Inferior parietal cortex (tissue), 1 donor: ENCODE data around the gene RMND5A.

ENCODE experiments used
- DNase-seq: peaks from one replicate; pipeline ENCODE4 v3.0.0-alpha.2; 2016; ENCODE audit errors: extremely low spot score

The RMND5A gene

DNA sequence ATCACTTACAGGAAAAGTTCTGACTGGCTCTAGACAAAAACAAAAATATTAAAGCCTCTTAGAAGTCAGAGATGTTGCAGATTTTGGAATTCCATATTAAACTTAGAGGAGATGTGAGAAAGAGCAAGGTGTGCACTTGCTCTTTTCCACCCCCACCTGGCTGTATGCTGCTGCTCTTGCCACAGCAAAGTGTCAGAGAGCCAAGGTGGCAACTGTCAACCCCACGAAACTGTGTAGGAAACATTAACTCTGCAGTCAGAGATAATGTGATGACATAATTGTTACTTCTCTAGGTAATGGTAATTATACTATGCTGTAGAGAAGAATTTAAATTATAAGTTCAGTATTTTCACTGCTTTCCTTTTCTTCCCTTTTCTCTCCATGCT lies 45.2 kb downstream of the RMND5A start:
- no peak for DNase-seq

DNA sequence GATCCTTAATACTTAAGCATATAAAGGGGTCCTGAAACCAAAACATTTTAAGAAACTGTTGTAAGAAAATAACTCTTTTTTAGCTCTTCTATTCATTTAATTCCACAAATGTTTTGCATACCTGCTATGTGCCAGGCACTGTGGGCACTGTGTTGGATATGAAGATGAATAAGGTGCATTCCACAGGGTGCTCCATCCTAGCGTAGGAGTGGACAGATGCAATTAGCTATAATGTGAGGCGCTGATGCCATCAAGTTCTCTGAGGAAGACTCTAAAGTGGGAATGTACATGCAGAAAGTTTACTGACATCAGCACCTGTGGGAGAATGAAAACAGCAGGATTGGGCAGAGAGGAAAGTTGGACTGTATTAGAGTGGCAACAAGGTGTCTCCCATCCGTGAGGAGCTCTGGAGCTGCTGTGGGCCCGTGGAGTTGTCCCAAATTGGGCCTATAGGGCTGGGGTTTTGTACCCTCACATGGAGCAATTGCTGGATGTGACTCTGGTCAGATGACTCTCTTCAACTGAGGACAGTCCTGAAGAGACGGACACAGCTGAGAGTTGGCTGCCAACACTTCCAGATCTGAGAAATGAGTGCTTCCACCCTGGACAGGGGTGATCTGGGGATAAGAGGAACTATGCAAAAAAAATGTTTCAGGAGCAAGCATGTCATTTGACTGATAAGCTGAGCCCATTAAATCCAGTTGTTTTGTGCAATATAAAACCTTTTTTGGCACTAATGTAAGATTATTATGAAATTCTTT lies 48.3 kb downstream of the RMND5A start:
- no peak for DNase-seq

DNA sequence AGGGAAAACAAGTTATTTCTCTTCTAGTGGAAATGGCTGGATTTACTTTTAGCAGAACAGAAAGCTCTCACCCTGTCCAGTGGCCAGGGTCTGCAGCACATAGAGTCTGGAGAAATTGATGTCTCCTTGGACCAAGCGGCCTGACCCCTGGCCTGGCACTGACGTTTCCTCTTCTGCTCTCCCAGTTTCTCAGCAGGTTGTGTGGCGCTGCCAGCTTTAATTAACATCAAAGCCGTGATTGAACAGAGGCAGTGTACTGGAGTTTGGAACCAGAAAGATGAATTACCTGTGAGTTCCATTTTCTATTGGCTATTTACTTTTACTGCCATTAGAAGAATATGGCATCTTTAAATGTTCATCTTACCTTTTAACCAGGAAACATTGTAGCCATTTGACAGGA lies 49.7 kb downstream of the RMND5A start:
- DNase-seq = no peak

DNA sequence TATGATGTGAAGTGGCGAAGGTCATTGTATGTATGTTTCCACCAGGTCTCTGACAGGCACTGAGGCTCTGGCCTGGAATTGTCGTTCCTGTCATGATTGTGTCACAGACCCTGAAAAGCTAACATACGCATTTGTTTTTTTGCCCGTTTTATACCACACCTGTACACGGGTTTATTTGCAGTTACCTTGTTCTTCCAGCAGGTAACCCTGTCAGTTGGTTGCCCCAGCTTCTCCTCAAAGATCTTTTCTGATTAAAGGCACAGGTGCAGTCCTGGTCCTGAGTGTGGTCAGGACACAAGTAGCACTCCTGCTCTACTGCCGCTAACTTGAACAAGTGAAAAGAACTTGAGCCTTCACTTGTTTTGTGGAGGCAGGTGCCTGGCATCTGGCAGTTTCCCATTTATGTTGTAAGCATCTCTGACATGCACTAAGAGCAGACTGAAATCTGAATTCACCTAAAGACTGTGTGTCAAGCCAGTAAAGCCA lies 50.8 kb downstream of the RMND5A start:
- DNase-seq = no peak

DNA sequence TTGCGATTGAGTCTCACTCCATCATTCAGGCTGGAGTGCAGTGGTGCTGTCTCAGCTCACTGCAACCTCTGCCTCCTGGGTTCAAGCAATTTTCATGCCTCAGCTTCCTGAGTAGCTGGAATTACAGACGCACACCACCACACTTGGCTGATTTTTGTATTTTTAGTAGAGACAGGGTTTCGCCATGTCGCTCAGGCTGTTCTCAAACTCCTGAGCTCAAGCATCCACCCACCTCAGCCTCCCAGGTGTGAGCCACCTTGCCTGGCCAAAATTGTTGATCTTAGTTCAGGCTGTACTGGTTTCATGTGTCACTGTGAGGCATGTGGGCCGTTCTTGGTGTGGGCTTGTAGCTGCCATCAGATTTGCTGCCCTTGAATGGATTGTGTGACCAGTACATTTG lies 52.5 kb downstream of the RMND5A start:
- DNase-seq = no peak

DNA sequence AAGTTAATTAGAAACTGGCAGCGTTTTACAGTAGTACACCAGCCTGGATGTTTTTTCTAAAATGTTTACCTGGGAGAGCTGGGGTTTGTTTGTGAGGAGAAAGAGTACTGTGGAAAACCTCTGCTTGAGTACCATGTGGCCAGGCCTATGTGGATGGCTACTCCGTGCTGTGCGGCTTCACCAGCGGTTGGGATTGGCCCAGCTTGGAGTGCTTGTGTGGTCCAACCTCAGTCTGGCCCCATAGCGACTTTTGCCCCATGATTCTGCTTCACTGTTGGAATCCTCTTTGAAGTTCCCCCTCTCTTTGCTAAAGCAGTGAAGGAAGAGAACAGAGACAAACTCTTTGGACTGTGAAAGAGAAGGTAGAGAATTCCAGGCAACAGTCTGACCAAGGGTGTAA lies 54.8 kb downstream of the RMND5A start:
- DNase-seq = no peak

DNA sequence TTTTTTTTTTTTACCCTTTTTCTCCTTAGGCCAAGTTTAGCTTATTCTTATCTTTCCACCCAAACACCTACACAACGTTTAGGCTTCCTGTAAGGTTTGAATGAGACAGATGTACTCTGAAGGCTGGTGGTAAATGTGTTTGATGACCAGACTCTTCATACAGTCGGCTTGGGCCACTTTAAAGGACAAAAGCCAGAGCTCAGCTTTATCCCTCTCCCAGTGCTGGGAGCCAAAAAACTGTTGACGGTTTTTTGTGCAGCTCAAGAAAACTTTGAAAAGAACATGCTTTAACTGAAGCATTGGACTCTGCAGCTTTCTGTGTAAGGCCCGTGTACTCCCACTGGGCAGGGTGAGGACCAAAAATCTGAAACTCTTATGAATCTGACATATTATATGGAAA lies 55.2 kb downstream of the RMND5A start:
- DNase-seq = no peak

DNA sequence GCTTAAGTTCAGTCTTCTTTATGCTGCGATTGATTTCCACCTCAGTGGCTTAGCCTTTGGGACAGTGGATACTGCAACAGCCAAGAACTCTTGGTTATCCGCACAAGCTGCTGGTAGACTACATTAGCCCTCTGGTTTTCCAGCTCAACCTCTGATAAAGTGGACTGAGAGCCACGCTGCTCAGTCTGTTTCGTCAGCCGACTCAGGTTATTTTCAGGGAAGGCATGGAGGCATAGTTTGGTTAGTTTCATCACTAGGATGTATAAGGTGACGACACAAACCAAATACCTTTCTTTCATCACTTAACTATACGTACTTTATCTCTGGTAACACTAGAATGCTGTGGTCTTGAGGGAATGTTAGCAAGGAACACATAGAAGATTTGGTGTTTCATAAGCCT lies 56.4 kb downstream of the RMND5A start:
- DNase-seq = no peak

DNA sequence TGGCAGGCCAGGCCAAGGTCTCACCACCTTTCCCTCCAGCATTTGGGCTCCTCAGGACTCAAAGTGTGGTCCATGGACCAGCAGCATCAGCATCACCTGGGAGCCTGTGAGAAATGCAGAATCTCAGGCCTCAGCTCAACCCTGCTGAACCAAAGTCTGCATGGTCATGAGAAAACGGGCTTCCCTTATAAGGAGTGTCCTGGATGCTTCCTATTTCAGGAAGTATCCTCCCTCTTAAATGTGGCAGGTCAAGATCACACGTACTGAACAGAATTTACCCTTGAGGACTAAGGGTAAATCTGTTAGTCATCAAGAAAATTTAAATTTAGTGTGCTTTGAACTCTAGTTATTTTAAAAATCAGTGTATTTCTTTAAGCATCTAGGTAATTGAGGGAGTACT lies 58.9 kb downstream of the RMND5A start:
- DNase-seq = no peak

DNA sequence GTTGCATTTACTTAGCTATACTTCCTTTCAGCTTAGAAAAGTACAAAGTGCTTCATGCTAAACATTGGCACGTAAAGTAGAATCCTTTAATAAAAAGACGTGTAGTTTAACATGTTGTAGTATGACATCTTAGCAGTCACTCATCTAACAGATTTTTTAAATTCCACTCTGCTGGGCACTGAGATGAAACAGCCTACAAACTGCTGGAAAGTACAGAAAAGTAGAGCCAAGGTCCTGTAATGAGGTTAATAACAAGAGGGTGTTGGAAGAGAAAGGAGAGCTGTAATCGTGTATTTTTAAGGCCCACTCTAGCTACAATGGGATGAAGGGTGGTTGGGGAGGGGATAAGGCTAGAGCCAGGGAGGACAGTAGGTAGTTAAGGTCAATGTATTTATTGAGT lies 59.9 kb downstream of the RMND5A start:
- DNase-seq = no peak

DNA sequence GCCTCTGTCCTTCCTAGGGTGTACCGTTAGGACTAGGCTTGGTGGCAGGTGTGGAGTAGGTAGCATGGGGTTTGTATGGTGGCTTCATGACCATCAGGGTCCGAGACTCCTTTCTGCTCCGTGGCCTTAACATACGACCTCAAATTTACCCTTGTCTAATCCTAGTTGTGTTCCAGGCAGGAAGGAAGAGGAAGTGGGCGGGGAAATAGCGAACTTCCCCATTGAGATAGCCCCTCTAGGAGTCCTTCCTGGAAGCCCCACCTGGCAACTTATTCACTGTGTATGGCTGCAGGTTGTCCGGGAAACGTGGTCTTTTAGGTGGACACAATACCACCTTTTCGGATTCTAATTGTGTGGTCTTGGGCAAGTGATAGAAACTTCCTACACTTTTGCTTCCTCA lies 61.3 kb downstream of the RMND5A start:
- DNase-seq = no peak

DNA sequence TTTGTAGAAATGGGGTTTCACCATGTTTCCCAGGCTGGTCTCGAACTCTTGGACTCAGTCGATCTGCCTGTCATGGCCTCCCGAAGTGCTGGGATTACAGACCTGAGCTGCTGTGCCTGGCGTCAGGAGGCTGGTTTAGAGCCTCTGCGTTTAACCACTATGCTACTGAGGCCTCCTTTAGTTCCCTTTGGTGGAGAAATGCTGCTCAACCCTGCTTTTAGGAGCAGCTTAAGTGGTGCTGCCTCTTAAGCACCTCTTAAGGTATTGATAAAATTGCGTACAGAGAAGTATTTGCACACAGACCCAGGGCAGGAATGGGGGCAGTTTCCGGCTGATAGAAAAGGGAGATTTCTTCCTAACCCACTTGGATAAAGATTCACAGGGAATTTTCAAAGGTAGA lies 62.7 kb downstream of the RMND5A start:
- no peak for DNase-seq

DNA sequence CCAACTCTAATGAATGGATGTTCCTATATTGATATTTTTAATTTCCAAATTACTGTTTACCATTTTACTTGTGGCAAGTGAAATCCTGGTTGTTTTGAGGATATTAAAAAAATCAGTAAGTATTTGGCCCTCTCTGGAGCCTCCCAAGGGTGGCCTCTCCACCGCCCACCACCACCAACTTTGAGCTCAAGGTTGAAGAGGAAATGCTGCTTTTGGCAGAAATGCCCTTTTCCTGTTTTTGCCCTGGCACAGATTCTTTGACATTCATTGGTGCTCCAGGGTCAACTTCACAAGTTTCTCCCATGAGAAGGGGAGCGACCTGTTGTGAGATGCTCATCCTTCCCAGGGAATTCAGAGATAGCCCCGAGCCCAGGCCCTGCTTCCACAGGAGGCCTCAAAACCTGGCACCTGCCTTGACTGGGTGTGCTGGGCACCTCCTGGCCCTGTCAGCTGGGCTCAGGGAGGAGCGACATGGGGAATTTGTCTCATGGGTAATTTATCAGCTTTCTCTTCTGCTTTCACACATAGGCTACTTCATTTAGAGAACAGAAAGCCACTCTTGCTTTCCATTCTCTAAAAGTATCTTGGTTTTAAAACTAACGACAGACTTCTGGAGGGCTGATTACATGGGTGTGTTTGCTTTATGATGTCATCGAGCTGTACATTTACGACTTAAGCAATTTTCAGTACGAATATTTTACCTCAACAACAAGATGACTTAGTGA lies 63.7 kb downstream of the RMND5A start:
- no peak for DNase-seq

DNA sequence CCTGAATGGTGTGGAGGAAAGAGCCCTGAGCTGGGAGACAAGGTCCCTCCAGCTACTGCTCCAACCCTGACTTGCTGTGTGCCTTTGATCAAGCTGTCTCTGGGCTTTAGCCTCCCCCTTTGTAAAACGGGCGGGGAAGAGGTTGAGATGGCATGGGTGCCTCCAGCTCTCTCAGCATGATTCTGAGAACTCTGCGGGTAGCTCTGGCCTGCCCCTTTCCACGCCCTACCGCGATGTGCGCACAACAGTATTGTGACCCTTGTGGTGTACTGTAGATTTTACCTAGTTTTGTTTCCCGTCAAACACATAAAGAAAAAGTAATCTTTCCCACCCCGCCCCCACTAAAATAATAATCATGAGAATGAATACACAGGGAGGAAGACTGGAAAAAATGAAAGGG lies 65.4 kb downstream of the RMND5A start:
- no peak for DNase-seq

DNA sequence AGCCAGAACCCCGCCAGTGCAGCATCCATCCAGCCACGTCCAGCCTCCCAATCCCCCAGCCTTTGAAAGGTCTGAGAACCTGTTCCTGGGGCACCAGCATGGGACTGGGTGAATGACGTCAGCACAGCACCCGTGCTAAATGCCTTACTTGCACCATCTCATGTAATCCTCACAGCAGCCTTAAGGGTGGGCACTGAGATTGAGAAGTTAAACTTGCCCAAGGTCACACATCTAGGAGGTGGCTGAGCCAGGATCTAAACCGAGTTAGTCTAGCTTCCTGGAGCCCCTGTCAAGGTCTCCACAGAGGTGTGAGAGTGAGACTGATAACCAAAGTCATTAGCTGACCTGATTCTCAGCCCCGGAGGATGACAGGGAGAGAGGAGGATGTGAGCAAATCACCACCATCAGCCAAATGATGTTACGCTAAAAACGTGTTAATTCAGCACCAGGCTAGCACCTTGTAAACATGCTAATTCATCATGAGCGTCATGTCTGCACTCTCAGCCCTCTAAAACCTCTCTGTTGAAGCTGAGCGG lies 66.0 kb downstream of the RMND5A start:
- DNase-seq = no peak

DNA sequence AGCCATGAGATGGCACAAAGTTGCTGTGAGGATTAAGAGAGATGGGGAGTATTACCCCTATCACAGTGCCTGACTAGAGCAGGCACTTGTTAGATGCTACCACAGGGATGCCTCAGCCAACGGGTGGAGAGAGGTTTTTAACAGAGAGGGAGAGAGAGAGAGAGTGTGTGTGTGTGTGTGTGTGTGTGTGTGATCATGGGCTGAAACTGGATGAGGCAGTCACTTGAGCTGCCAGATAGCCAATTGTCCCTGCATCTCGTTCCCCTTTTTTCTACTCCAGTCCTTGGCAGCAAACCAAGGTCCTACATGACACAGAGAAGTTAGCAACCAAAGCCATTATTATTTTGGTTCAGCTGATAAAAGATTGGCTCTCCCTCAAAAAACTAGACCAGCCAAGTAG lies 67.6 kb downstream of the RMND5A start:
- DNase-seq = no peak

DNA sequence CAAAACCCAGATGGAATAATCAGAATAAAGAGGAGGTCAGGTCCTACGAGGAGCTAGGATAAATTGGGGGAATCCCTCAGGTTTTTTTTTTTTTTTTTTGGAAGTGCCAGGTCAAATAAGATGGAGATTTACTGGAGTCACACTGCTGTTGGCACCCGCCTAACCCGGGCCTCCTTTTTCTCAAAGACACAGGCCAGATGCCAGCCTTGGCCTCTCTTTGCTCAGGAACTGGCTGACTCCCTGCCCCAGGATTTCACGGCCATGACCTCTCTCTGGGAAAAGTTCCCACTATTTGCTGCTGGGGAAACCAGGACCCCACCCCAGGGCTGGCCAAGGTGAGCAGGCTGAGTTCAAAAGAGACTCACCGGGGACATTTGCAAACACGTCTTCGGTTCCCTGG lies 68.1 kb downstream of the RMND5A start:
- DNase-seq = no peak

DNA sequence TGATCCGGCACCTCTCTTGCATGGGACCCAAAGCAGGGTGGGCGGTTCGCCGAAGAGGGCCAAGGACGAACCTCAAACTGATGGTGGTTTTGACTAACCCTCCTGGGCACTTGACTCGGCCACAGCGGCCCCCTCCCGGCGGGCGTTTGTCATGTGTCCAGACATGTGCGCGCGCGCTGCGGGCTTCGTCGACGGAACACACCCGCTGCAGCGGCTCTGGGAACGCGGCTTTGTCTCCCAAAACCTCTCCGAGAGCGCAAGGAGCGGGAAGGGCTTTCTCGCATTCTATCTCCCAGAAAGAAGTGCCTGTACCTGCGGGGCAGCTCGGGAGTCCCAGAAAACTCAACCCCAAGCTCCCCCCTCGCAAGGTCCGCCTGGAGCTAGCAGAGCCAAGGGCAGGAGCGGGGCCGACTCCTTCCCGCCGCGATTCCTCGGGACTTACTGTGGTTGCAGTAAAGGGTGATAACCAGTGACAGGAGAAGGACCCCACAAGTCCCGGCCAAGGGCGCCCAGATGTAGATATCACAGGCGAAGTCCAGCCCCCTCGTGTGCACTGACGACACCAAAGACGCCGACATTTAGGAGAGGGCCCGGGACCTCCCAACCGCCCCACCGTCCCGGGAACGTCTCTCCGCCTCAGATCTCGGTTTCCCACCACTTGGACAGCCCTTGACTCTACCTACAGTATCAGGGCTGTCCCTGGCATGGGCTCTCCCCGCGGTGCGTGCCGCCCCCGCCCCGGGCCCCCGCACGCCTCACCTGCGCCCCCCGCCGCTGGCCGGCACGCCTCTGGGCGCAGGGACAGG lies 69.0 kb downstream of the RMND5A start:
- no peak for DNase-seq

DNA sequence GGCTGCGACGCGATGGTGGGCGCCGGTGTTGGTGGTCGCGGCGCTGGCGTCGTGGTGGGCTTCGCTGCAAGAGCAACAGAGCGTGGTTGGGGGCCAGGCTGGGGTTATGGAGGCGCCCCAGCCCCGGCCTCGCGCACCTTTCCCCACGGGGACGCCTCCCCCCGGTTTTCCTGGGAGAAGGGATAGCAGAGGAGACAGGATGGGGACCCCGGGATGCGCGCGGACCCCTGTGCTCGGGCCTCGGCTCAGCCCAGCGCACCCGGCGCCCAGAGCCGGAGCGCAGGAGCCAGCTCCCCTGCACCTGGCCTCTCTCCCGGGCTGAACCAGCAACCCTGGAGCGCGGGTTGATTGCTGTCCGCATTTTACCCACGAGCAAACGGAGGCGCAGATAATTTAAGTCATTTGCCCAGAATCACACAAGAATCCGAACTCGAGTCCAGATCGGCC lies 69.6 kb downstream of the RMND5A start:
- DNase-seq = no peak

DNA sequence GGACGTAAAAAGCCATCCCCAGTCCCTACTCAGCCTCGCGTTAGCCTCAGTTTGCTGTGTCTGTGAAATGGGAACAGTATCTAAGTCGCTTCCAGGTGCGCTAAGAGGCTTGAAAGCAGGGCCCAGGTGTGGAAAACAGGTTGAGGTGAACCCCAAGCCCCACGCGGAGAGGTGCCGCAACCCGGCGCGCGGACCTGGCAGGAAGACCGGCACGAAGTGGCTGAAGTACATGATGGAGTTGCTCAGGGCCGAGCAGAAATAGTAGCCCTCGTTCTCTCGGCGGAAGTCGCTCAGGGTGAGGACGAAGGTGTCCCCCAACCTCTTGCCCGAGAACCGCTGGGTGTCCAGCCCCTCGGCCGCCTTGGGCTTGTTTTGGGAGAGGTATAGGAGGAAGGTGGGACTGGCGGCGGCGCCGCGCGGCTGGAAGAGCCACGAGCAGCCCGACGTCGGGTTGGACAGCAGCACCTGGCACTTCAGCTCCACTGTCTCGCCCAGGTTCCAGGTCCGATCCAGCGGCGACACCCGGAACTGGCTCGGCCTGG lies 70.1 kb downstream of the RMND5A start:
- no peak for DNase-seq

DNA sequence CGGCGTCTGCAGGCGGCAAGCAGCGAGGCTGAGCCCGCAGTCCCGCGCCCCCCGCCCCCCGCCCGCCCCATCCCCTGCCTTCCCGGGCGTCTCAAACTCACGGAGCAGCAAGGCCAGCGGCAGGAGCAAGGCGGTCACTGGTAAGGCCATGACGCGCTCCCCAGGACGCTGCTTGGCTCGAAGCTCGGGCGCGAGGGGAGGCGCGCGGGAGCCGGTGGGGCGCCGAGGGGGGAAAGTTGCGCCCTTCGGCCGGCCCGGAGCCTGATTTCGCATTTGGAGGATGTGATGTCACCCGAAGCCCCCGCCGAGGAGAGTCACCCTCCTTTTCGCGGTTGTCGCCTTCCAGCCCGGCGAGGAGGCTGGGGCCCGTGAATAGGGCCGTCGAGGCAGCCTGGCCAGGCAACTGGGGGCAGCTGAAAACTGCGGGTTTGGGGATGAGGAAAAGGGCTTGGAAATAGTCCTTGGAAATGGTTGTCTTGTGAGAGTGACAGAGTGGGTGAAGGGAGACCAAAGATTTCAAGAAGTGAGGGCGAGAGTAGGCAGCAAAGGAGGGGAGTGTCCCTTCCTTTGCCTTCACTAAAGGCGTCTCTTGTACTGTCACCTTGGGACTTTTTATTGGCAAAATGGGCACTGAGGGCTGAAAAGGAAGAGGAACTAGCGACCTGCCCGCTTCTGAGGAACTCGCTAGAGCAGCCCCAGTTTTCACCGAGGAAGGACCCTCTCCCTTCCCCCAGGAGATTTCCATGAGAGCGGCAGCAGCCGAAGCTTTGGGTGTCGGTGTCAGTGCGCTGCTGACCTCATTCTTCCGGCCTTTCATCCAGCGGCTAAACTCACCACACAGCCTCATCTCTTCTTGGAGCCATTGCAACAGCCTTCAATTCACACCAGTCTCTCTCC lies 70.8 kb downstream of the RMND5A start, which contains the start of gene CD8A:
CD8A (minus strand) TSS at position 238 of the 897 bp plus-strand sequence; CDS start at position 150, 88 bp downstream.
- no peak for DNase-seq
